ENCODE results near the gene CDYL2. TPM values are rescaled to one million over a fixed set of nuclear protein-coding genes. Genes with fewer than 3 reads are reported as not detected.
A peak's percentile ranks its signal among the peaks of the same experiment; 100 is the strongest.

Gene CDYL2
- total RNA-seq, 1 donor from 2014 or later, result 1.8 TPM

DNA sequence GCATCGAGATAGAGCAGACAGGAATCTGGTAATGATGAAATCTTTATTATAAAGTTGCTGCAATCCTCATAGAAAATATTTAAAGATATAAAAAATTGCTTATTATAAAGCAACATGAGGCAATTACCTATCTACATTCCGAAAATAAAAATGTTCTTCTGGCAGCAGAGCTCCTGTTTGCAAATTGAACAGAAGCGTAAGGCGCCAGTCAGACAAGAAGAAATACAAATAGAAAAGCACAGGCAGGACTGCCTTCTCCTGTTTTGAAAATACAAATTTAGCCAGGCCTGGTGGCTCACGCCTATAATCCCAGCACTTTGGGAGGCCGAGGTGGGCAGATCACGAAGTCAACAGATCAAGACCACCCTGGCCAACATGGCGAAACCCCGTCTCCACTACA is 95.6 kb downstream of the CDYL2 start:
- TF ChIP-seq, protein P1, sequence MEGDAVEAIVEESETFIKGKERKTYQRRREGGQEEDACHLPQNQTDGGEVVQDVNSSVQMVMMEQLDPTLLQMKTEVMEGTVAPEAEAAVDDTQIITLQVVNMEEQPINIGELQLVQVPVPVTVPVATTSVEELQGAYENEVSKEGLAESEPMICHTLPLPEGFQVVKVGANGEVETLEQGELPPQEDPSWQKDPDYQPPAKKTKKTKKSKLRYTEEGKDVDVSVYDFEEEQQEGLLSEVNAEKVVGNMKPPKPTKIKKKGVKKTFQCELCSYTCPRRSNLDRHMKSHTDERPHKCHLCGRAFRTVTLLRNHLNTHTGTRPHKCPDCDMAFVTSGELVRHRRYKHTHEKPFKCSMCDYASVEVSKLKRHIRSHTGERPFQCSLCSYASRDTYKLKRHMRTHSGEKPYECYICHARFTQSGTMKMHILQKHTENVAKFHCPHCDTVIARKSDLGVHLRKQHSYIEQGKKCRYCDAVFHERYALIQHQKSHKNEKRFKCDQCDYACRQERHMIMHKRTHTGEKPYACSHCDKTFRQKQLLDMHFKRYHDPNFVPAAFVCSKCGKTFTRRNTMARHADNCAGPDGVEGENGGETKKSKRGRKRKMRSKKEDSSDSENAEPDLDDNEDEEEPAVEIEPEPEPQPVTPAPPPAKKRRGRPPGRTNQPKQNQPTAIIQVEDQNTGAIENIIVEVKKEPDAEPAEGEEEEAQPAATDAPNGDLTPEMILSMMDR (IDR thresholded peaks at IDR 0.05), result no peak
- DNase-seq (ENCODE audit: extremely low spot score, unreplicated experiment), result no peak
- Mint-ChIP-seq H3K27ac (ENCODE audit: unreplicated experiment) (no peak overlapping the region), H3K27me3 (ENCODE audit: unreplicated experiment) (no peaks in the 10 kb centered on the region), H3K36me3 (ENCODE audit: unreplicated experiment) (no peaks in the 10 kb centered on the region), H3K4me3 (ENCODE audit: unreplicated experiment) (no peak overlapping the region), H3K4me1 (ENCODE audit: unreplicated experiment) (no peaks in the 10 kb centered on the region), H3K9me3 (ENCODE audit: unreplicated experiment) (peaks cover 18% of the 10 kb centered on the region)

DNA sequence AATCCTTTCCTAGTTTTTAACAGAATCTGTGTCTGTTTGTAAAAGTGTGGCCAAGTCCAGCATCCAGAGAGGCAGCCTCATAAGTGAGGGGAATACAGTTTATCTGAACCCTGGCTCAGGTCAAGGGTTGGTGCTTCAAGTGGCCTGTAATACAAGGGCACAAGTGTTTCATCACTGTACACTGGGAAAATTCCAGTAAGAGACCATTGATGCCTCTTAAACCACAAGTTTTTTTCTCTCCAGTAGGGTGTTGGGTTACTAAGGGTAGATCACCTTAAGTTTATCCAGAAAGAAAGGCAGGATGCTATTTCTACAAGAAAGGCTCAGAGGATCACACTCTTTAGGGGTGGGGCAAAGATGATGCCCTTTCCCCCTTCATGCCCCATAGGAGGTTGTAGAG is 96.7 kb downstream of the CDYL2 start:
- no peaks in the 10 kb centered on the region for H3K36me3 Mint-ChIP-seq (ENCODE audit: unreplicated experiment)
- peaks cover 15% of the 10 kb centered on the region for H3K9me3 Mint-ChIP-seq (ENCODE audit: unreplicated experiment)
- TF ChIP-seq, protein P1 (IDR thresholded peaks at IDR 0.05), result no peak
- no peaks in the 10 kb centered on the region for H3K4me1 Mint-ChIP-seq (ENCODE audit: unreplicated experiment)
- no peaks in the 10 kb centered on the region for H3K27me3 Mint-ChIP-seq (ENCODE audit: unreplicated experiment)
- H3K27ac Mint-ChIP-seq (ENCODE audit: unreplicated experiment), result no peak overlapping the region
- DNase-seq (ENCODE audit: extremely low spot score, unreplicated experiment), result no peak
- no peak overlapping the region for H3K4me3 Mint-ChIP-seq (ENCODE audit: unreplicated experiment)

DNA sequence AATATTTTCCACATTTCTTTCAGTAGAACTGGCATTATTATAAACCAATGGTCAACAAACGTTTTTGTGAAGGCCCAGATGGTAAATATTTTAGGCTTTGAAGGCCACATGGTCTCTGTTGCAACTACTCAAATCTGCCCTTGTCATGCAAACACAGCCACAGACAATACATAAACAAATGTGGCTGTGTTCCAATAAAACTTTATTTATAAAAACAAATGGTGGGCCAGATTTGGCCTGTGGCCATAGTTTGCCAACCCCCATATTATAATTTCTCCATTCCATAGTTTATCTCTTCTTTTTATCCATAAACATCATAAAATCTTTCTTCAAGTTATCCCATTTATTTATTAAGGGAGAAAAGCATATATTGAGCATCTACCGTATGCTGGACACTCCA is 98.8 kb downstream of the CDYL2 start:
- Mint-ChIP-seq H3K27ac (ENCODE audit: unreplicated experiment) (no peak overlapping the region), H3K4me3 (ENCODE audit: unreplicated experiment) (no peak overlapping the region), H3K36me3 (ENCODE audit: unreplicated experiment) (no peaks in the 10 kb centered on the region), H3K4me1 (ENCODE audit: unreplicated experiment) (no peaks in the 10 kb centered on the region), H3K27me3 (ENCODE audit: unreplicated experiment) (no peaks in the 10 kb centered on the region), H3K9me3 (ENCODE audit: unreplicated experiment) (peaks cover 18% of the 10 kb centered on the region)
- DNase-seq (ENCODE audit: extremely low spot score, unreplicated experiment), result no peak
- TF ChIP-seq, protein P1 (IDR thresholded peaks at IDR 0.05), result no peak

DNA sequence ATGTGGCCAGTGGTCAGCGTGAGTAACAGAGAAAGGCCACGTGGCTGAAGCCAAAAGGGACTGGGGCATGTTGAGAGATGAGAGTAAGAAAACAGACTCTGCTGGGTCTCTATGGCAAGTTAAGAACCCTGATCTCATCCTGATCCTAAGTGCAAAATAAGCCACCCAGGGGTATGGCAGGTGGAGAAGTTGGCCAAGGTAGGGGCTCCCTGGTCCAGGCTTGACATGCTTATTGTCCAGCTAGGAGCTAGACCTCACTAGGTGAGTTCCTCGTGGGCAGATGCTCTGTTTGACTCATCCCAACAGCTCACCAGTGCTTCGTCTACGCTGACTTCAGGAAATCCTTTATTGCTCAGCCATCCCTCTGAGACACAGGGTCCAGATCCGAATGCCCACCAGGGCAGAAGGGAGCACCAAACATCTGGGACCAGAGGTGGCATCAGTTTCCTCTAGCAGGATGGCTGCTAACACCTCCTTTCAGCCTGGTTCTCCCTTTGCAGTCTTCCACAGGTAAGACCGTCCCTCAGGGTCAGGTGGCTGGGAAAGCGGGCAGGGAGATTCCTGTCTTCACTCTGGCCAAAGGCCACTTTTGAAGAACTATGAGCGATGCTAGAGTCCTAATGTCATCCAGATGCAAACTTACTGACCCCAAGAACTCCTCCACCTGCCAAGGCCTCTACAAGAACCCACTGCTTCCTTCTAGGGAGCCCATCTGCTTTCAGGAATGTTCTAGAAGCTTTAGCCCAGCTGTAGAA is 99.5 kb downstream of the CDYL2 start:
- Mint-ChIP-seq H3K27ac (ENCODE audit: unreplicated experiment) (no peak overlapping the region), H3K4me1 (ENCODE audit: unreplicated experiment) (no peaks in the 10 kb centered on the region), H3K4me3 (ENCODE audit: unreplicated experiment) (no peak overlapping the region), H3K36me3 (ENCODE audit: unreplicated experiment) (no peaks in the 10 kb centered on the region), H3K9me3 (ENCODE audit: unreplicated experiment) (peaks cover 18% of the 10 kb centered on the region), H3K27me3 (ENCODE audit: unreplicated experiment) (no peaks in the 10 kb centered on the region)
- DNase-seq (ENCODE audit: extremely low spot score, unreplicated experiment), result no peak
- TF ChIP-seq, protein P1 (IDR thresholded peaks at IDR 0.05), result no peak

DNA sequence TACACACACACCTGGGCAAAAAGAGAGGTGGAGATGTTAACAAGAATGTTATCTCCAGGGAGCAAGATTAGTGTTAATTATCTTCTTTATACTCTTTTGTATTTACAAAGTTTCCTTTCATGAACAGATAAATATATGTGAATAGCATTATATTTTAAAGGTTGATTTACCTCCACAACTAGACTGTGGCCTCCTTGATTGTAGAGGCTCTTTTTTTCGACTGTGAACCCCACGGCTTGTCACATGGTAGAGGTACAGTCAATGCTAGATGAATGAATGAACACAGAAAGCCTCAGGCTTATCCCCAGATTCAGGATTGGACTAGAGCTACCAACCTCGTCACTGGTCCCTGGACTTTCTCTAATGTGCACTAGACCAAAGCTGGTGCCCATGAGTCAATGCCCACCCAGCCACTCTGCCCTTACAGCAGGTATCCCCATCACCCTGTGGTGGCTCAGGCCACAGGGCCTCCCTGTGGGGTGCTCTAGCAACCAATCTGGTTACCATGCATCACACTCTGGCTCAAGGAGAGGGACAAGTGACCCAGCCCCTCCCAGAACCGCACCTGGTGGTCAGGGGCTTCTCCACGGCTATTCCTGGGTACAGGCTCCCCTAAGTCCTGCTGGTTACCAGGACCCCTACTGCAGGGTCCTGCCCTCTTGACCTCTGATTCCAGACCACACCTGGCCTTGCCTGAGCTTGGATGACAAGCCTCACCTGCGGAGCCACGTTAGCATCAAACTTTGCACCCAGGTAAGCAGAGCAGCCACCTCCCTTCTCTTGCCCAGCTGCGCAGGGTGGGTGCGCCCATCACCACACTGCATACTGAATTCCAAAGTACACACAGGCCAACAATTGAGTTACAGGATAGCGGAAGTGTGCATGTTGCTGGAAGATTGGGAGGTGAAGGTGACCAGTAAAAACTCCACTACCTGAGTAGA is 101.0 kb downstream of the CDYL2 start:
- H3K27me3 Mint-ChIP-seq (ENCODE audit: unreplicated experiment), result no peaks in the 10 kb centered on the region
- TF ChIP-seq, protein P1 (IDR thresholded peaks at IDR 0.05), result no peak
- H3K27ac Mint-ChIP-seq (ENCODE audit: unreplicated experiment), result no peak overlapping the region
- no peaks in the 10 kb centered on the region for H3K4me1 Mint-ChIP-seq (ENCODE audit: unreplicated experiment)
- DNase-seq (ENCODE audit: extremely low spot score, unreplicated experiment), result peak; percentile 77
- H3K9me3 Mint-ChIP-seq (ENCODE audit: unreplicated experiment), result peaks cover 20% of the 10 kb centered on the region
- H3K36me3 Mint-ChIP-seq (ENCODE audit: unreplicated experiment), result no peaks in the 10 kb centered on the region
- H3K4me3 Mint-ChIP-seq (ENCODE audit: unreplicated experiment), result no peak overlapping the region

Data from osteocyte (in vitro differentiated cells).